Aorta (tissue), 5 donors: ENCODE data around the gene THRB. TPM values are rescaled to one million over a fixed set of nuclear protein-coding genes. Genes with fewer than 3 reads are reported as not detected.

Experiments used
- ATAC-seq: fragments of 200-7000 bp; cut with Tn5 transposase; one replicate; pipeline ENCODE4 v1.9.1; 2022; ENCODE audit warnings: moderate library complexity; ENCODE audit not compliant: low FRiP score
- DNase-seq, 2 donors: peaks; one replicate each; pipeline ENCODE4 v3.0.0-alpha.2; 2020
- H3K27ac ChIP-seq, 2 donors: one replicate each; pipeline ENCODE4 v1.5.1; 2013; ENCODE audit warnings: low read length in 2 of 2, mild to moderate bottlenecking in 2 of 2, moderate library complexity in 2 of 2, control low read depth in 1 of 2, inconsistent platforms in 1 of 2, low read depth in 1 of 2
- H3K27me3 ChIP-seq, 2 donors: one replicate each; pipeline ENCODE4 v1.6.1; 2013; ENCODE audit warnings: control low read depth in 1 of 2, low read length in 1 of 2, mild to moderate bottlenecking in 1 of 2, moderate library complexity in 1 of 2; ENCODE audit not compliant: insufficient read depth in 2 of 2, control insufficient read depth in 1 of 2
- H3K36me3 ChIP-seq, 2 donors: one replicate each; pipeline ENCODE4 v1.6.1; 2013; ENCODE audit warnings: control low read depth in 1 of 2, low read length in 1 of 2, mild to moderate bottlenecking in 1 of 2; ENCODE audit not compliant: insufficient read depth in 2 of 2, control insufficient read depth in 1 of 2
- H3K4me1 ChIP-seq, 2 donors: one replicate each; pipeline ENCODE4 v1.6.1; 2013; ENCODE audit warnings: low read length in 2 of 2, control low read depth in 1 of 2, mild to moderate bottlenecking in 1 of 2, moderate library complexity in 1 of 2; ENCODE audit not compliant: insufficient read depth in 2 of 2, control insufficient read depth in 1 of 2
- H3K4me3 ChIP-seq, 2 donors: one replicate each; pipeline ENCODE4 v1.5.1; 2013; ENCODE audit warnings: low read length in 2 of 2, control low read depth in 1 of 2, mild to moderate bottlenecking in 1 of 2
- H3K9me3 ChIP-seq: one replicate; pipeline ENCODE4 v1.6.1; 2013; ENCODE audit warnings: mild to moderate bottlenecking, low read length; ENCODE audit not compliant: control insufficient read depth
- WGBS, 2 donors: extraction: QIAGEN DNeasy Blood & Tissue Kit; methylation state at CpG; one replicate each; pipeline ENCODE4 v1.1.7; 2013; 5-methylcytosine and 5-hydroxymethylcytosine counted together
- intact Hi-C, 2 donors: fragments of 100-400 bp; cut with DNase I; formaldehyde crosslinking; loops; one replicate each; pipeline versions ENCODE4 v1.14.2 to v1.15.0; 2022
- polyA plus RNA-seq, 2 donors: library from polyadenylated mRNA; stranded (reverse); fragments of 200-250 nt; gene quantifications; one replicate each; pipeline ENCODE4 v1.2.3, GENCODE V29; 2013
- total RNA-seq, 2 donors: library from RNA; stranded (reverse); fragmentation: NEBNext Ultra II Directional; extraction: Animal tissue kit (Norgen Biotek cat#: 25700); gene quantifications; one replicate each; pipeline ENCODE4 v1.2.1, GENCODE V29; 2021
- donor health status: healthy with polysubstance abuse.
- donor health status: Bipolar disorder and iron deficiency.
- donor health status: DM: no; HTN: no; CAD: no.
- donor health status: DM: no; HTN: no; CAD: no.
- donor health status: DM: yes; HTN: yes; CAD: no.

Gene THRB
- total and polyA plus RNA-seq, 4 donors = 20.2 to 77.9 (median 42.8) TPM

- Histone ChIP-seq H3K4me1 (peaks cover 2 to 3% of the 10 kb centered on the region in 2 donors), H3K36me3 (no peaks in the 10 kb centered on the region), H3K4me3 (no peak overlapping the region), H3K27me3 (no peaks in the 10 kb centered on the region), H3K27ac (peak overlapping the region in 1 of 2 donors; percentile 33), H3K9me3 (no peaks in the 10 kb centered on the region)
- WGBS, 2 donors = 80 to 88% methylated on average over 2 of the region's 2 CpGs
- DNase-seq (no peak), ATAC-seq (no peak)
- intact Hi-C loops = no loop called here
Measured at GRCh38 chr3:24507776-24508422, 13.2 kb upstream of the THRB start.

GRCh38 chr3:24506966-24507775, 12.5 kb upstream of the THRB start:
- 76 to 84% methylated on average over 3 of the region's 3 CpGs for WGBS, 2 donors
- Histone ChIP-seq H3K4me3 (no peak overlapping the region), H3K27ac (peak overlapping the region in 1 of 2 donors; percentile 33), H3K4me1 (peaks cover 0 to 3% of the 10 kb centered on the region in 2 donors), H3K36me3 (no peaks in the 10 kb centered on the region), H3K27me3 (no peaks in the 10 kb centered on the region), H3K9me3 (no peaks in the 10 kb centered on the region)
- ATAC-seq = no peak
- DNase-seq = no peak
- intact Hi-C loops = no loop called here

GRCh38 chr3:24505691-24506550, 11.3 kb upstream of the THRB start:
- H3K27ac ChIP-seq = no peak overlapping the region
- H3K9me3 ChIP-seq = no peaks in the 10 kb centered on the region
- WGBS, 2 donors = 81 to 85% methylated on average over 7 of the region's 7 CpGs
- peaks cover 0 to 3% of the 10 kb centered on the region in 2 donors for H3K4me1 ChIP-seq
- no peak for ATAC-seq
- no peaks in the 10 kb centered on the region for H3K27me3 ChIP-seq
- no peaks in the 10 kb centered on the region for H3K36me3 ChIP-seq
- intact Hi-C loops = no loop called here
- no peak overlapping the region for H3K4me3 ChIP-seq
- no peak for DNase-seq

- no peaks in the 10 kb centered on the region for H3K36me3 ChIP-seq
- ATAC-seq (no peak), DNase-seq (no peak)
- intact Hi-C loops = no loop called here
- H3K27me3 ChIP-seq = no peaks in the 10 kb centered on the region
- peaks cover 0 to 3% of the 10 kb centered on the region in 2 donors for H3K4me1 ChIP-seq
- H3K9me3 ChIP-seq = no peaks in the 10 kb centered on the region
- H3K4me3 ChIP-seq = no peak overlapping the region
- no peak overlapping the region for H3K27ac ChIP-seq
Measured at GRCh38 chr3:24504772-24505171, 10.1 kb upstream of the THRB start.

- no peak overlapping the region for H3K27ac ChIP-seq
- peaks cover 2 to 3% of the 10 kb centered on the region in 2 donors for H3K4me1 ChIP-seq
- no peaks in the 10 kb centered on the region for H3K27me3 ChIP-seq
- DNase-seq (no peak), ATAC-seq (no peak)
- peaks cover 0 to 3% of the 10 kb centered on the region in 2 donors for H3K36me3 ChIP-seq
- no peak overlapping the region for H3K4me3 ChIP-seq
- H3K9me3 ChIP-seq = no peaks in the 10 kb centered on the region
- WGBS, 2 donors = 91% methylated on average over 3 of the region's 3 CpGs
- intact Hi-C loops = no loop called here
Measured at GRCh38 chr3:24503616-24504113, 9.0 kb upstream of the THRB start.

- WGBS, 2 donors = 84 to 85% methylated on average over 1 of the region's 1 CpG
- peaks cover 0 to 3% of the 10 kb centered on the region in 2 donors for H3K36me3 ChIP-seq
- intact Hi-C loops = no loop called here
- no peak overlapping the region for H3K27ac ChIP-seq
- H3K27me3 ChIP-seq = no peaks in the 10 kb centered on the region
- ATAC-seq (no peak), DNase-seq (no peak)
- H3K4me3 ChIP-seq = no peak overlapping the region
- peaks cover 1 to 4% of the 10 kb centered on the region in 2 donors for H3K4me1 ChIP-seq
- H3K9me3 ChIP-seq = no peaks in the 10 kb centered on the region
Measured at GRCh38 chr3:24502690-24503089, 8.0 kb upstream of the THRB start.

GRCh38 chr3:24500806-24501205, 6.2 kb upstream of the THRB start:
- 95 to 100% methylated on average over 1 of the region's 1 CpG for WGBS, 2 donors

GRCh38 chr3:24499991-24500390, 5.3 kb upstream of the THRB start:
- no peak overlapping the region for H3K27ac ChIP-seq
- intact Hi-C loops = loop anchor here (5.0 to 10.0 kb wide), 4 partner anchors 138 to 505 kb away; no protein-coding TSS in a partner anchor
- ATAC-seq (no peak), DNase-seq (no peak)
- no peaks in the 10 kb centered on the region for H3K27me3 ChIP-seq
- no peak overlapping the region for H3K4me3 ChIP-seq
- H3K36me3 ChIP-seq = peaks cover 0 to 3% of the 10 kb centered on the region in 2 donors
- peaks cover 0 to 4% of the 10 kb centered on the region in 2 donors for H3K4me1 ChIP-seq
- WGBS, 2 donors = 70 to 71% methylated on average over 3 of the region's 3 CpGs
- H3K9me3 ChIP-seq = no peaks in the 10 kb centered on the region

More at GRCh38 chr3:24500806-24501205, 6.2 kb upstream of the THRB start:
- peaks cover 0 to 4% of the 10 kb centered on the region in 2 donors for H3K4me1 ChIP-seq
- no peak for DNase-seq
- H3K27ac ChIP-seq = no peak overlapping the region
- intact Hi-C loops = no loop called here
- no peak overlapping the region for H3K4me3 ChIP-seq
- ATAC-seq = no peak
- H3K9me3 ChIP-seq = no peaks in the 10 kb centered on the region
- H3K36me3 ChIP-seq = peaks cover 0 to 3% of the 10 kb centered on the region in 2 donors
- H3K27me3 ChIP-seq = no peaks in the 10 kb centered on the region
